ENCODE results near the gene ITCH. TPM values are rescaled to one million over a fixed set of nuclear protein-coding genes. Genes with fewer than 3 reads are reported as not detected.

The ITCH gene
- total RNA-seq, 1 experiment from 2014 or later = 78.8 TPM

DNA sequence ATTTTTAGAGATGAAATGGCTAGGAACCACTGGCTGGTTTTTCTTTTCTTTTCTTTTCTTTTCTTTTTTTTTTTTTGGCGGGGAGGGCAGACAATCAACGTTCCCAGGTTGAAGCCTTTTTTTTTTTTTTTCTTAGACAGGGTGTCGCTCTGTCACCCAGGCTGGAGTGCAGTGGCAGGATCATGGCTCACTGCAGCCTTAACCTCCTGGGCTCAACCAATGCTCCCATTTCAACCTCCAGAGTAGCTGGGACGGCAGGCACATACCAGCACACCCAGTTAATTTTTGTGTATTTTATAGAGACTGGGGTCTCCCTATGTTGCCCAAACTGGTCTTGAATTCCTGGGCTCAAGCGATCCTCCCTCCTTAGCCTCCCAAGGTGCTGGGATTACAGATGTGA is 18.8 kb upstream of the ITCH start:
- Histone ChIP-seq H3K9me3 (ENCODE audit: control insufficient read depth in 1 of 2, insufficient read depth in 1 of 2, low read depth in 1 of 2, low read length in 2 of 2) (no peaks in the 10 kb centered on the region), H3K4me3 (replicated peaks in 1 of 2; ENCODE audit: low read depth in 1 of 2, low read length in 2 of 2) (no peak overlapping the region), H3K27ac (ENCODE audit: low read depth, low read length) (no peak overlapping the region), H2AFZ (ENCODE audit: low read depth, low read length, poor library complexity, severe bottlenecking) (peak overlapping the region; percentile 92), H3K4me2 (ENCODE audit: low read length) (no peak overlapping the region), H3K27me3 (ENCODE audit: insufficient read depth, low read length) (no peaks in the 10 kb centered on the region), H4K20me1 (ENCODE audit: insufficient read depth) (no peaks in the 10 kb centered on the region), H3K9me2 (ENCODE audit: insufficient read depth) (no peaks in the 10 kb centered on the region), H3K4me1 (ENCODE audit: control insufficient read depth in 1 of 2, insufficient read depth in 2 of 2, low read length in 2 of 2) (peaks cover 10 to 42% of the 10 kb centered on the region in 2 experiments; a peak in 3 of 4 replicates), H3K79me2 (ENCODE audit: insufficient read depth, low read length) (no peaks in the 10 kb centered on the region), H3K9ac (ENCODE audit: low read length) (no peak overlapping the region), H3K36me3 (ENCODE audit: control insufficient read depth in 1 of 2, insufficient read depth in 2 of 2, low read length in 2 of 2) (no peaks in the 10 kb centered on the region)
- CTCF ChIA-PET = no interaction called here
- POLR2A ChIA-PET = interaction anchor here (1.6 kb wide), 1 partner anchor 19 kb away, joined by 4 read pairs; the partner anchor contains the start of gene ITCH
- intact Hi-C loops (cut with micrococcal nuclease) = no loop called here
- RAD21 ChIA-PET (ENCODE audit: low non-redundant PET in 1 of 2, low total read pairs in 2 of 2, uncharacterized antibody in 2 of 2, unreplicated experiment in 2 of 2) = no interaction called here
- BruUV-seq (replicated peaks) = no TSS peak
- ATAC-seq (no peak), DNase-seq (ENCODE audit: low read depth, low spot score) (no peak)
- TF ChIP-seq SIN3A (IDR thresholded peaks at IDR 0.05; ENCODE audit: low read depth) (no peak), YY1 (IDR thresholded peaks at IDR 0.05; ENCODE audit: extremely low read depth, insufficient replicate concordance, low read depth, low read length) (no peak), EGR1 (IDR thresholded peaks at IDR 0.05; ENCODE audit: low read depth) (no peak), RAD21 (IDR thresholded peaks at IDR 0.05; ENCODE audit: low read depth) (no peak), FOSL1 (IDR thresholded peaks at IDR 0.05; ENCODE audit: low read depth) (no peak), EZH2phosphoT487 (IDR thresholded peaks at IDR 0.05; ENCODE audit: borderline replicate concordance) (no peak), JUND (IDR thresholded peaks at IDR 0.05) (no peak), POLR2A (IDR thresholded peaks at IDR 0.05; ENCODE audit: borderline replicate concordance, extremely low read depth, insufficient read depth, insufficient read length) (no peak), ELF1 (IDR thresholded peaks at IDR 0.05; ENCODE audit: borderline replicate concordance, low read depth) (no peak), ZNF274 (IDR thresholded peaks at IDR 0.05; ENCODE audit: low read depth, low read length) (no peak), CEBPB (IDR thresholded peaks at IDR 0.05; ENCODE audit: low read depth) (no peak), CBX3 (IDR thresholded peaks at IDR 0.05; ENCODE audit: low read depth) (no peak), ZFX (IDR thresholded peaks at IDR 0.05) (no peak)
- TF ChIP-seq, protein P1, sequence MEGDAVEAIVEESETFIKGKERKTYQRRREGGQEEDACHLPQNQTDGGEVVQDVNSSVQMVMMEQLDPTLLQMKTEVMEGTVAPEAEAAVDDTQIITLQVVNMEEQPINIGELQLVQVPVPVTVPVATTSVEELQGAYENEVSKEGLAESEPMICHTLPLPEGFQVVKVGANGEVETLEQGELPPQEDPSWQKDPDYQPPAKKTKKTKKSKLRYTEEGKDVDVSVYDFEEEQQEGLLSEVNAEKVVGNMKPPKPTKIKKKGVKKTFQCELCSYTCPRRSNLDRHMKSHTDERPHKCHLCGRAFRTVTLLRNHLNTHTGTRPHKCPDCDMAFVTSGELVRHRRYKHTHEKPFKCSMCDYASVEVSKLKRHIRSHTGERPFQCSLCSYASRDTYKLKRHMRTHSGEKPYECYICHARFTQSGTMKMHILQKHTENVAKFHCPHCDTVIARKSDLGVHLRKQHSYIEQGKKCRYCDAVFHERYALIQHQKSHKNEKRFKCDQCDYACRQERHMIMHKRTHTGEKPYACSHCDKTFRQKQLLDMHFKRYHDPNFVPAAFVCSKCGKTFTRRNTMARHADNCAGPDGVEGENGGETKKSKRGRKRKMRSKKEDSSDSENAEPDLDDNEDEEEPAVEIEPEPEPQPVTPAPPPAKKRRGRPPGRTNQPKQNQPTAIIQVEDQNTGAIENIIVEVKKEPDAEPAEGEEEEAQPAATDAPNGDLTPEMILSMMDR (IDR thresholded peaks at IDR 0.05 in 2 of 3, conservative IDR thresholded peaks at IDR 0.05 in 1 of 3; ENCODE audit: borderline replicate concordance in 1 of 3, insufficient read depth in 1 of 3, low read depth in 2 of 3, low read length in 2 of 3) = no peak
- TF ChIP-seq, protein P2, sequence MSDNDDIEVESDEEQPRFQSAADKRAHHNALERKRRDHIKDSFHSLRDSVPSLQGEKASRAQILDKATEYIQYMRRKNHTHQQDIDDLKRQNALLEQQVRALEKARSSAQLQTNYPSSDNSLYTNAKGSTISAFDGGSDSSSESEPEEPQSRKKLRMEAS (IDR thresholded peaks at IDR 0.05) = no peak
- TF ChIP-seq, protein P3, sequence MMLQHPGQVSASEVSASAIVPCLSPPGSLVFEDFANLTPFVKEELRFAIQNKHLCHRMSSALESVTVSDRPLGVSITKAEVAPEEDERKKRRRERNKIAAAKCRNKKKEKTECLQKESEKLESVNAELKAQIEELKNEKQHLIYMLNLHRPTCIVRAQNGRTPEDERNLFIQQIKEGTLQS (IDR thresholded peaks at IDR 0.05) = no peak
- TF ChIP-seq, protein P4, sequence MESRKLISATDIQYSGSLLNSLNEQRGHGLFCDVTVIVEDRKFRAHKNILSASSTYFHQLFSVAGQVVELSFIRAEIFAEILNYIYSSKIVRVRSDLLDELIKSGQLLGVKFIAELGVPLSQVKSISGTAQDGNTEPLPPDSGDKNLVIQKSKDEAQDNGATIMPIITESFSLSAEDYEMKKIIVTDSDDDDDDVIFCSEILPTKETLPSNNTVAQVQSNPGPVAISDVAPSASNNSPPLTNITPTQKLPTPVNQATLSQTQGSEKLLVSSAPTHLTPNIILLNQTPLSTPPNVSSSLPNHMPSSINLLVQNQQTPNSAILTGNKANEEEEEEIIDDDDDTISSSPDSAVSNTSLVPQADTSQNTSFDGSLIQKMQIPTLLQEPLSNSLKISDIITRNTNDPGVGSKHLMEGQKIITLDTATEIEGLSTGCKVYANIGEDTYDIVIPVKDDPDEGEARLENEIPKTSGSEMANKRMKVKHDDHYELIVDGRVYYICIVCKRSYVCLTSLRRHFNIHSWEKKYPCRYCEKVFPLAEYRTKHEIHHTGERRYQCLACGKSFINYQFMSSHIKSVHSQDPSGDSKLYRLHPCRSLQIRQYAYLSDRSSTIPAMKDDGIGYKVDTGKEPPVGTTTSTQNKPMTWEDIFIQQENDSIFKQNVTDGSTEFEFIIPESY (IDR thresholded peaks at IDR 0.05; ENCODE audit: extremely low read depth, insufficient replicate concordance, low read length) = no peak
- TF ChIP-seq, protein P5, sequence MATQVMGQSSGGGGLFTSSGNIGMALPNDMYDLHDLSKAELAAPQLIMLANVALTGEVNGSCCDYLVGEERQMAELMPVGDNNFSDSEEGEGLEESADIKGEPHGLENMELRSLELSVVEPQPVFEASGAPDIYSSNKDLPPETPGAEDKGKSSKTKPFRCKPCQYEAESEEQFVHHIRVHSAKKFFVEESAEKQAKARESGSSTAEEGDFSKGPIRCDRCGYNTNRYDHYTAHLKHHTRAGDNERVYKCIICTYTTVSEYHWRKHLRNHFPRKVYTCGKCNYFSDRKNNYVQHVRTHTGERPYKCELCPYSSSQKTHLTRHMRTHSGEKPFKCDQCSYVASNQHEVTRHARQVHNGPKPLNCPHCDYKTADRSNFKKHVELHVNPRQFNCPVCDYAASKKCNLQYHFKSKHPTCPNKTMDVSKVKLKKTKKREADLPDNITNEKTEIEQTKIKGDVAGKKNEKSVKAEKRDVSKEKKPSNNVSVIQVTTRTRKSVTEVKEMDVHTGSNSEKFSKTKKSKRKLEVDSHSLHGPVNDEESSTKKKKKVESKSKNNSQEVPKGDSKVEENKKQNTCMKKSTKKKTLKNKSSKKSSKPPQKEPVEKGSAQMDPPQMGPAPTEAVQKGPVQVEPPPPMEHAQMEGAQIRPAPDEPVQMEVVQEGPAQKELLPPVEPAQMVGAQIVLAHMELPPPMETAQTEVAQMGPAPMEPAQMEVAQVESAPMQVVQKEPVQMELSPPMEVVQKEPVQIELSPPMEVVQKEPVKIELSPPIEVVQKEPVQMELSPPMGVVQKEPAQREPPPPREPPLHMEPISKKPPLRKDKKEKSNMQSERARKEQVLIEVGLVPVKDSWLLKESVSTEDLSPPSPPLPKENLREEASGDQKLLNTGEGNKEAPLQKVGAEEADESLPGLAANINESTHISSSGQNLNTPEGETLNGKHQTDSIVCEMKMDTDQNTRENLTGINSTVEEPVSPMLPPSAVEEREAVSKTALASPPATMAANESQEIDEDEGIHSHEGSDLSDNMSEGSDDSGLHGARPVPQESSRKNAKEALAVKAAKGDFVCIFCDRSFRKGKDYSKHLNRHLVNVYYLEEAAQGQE (IDR thresholded peaks at IDR 0.05; ENCODE audit: low read depth) = no peak
